Body of pancreas (tissue), 4 donors: ENCODE data around the gene RIPK1. TPM values are rescaled to one million over a fixed set of nuclear protein-coding genes. Genes with fewer than 3 reads are reported as not detected.
A peak's percentile ranks its signal among the peaks of the same experiment; 100 is the strongest.
"Not testable (repeated sequence)": the region's sequence is repeated elsewhere in the genome, so short reads cannot be mapped to it uniquely, and the experiment has no call there.

Experiments used
- ATAC-seq: fragments of 150-250 bp; one replicate; pipeline ENCODE4 v1.9.1; 2016
- DNase-seq, 4 donors: peaks; one replicate each; pipeline ENCODE4 v3.0.0-alpha.2; 2019
- H3K27ac ChIP-seq, 4 donors: fragments of 200-600 bp; sonication (generic); 1 replicate in 3 of 4; 2 replicates in 1 of 4; pipeline versions ENCODE4 v1.5.1 to v1.6.1; 2016 to 2019; ENCODE audit warnings: mild to moderate bottlenecking in 1 of 4, mixed read lengths in 1 of 4, moderate library complexity in 1 of 4
- H3K27me3 ChIP-seq, 2 donors: fragments of 200-600 bp; sonication (generic); one replicate each; pipeline ENCODE4 v1.6.0; 2016; ENCODE audit warnings: mild to moderate bottlenecking in 1 of 2
- H3K36me3 ChIP-seq, 2 donors: fragments of 200-600 bp; sonication (generic); replicated peaks in 1 of 2; 2 replicates each; pipeline ENCODE4 v1.5.1; 2016; ENCODE audit warnings: low read depth in 2 of 2; ENCODE audit not compliant: insufficient read depth in 1 of 2
- H3K4me1 ChIP-seq: fragments of 200-600 bp; sonication (generic); one replicate; pipeline ENCODE4 v1.6.0; 2016
- H3K4me3 ChIP-seq, 2 donors: fragments of 200-600 bp; sonication (generic); 1 replicate in 1 of 2; 2 replicates in 1 of 2; pipeline ENCODE4 v1.5.1; 2016 to 2019
- H3K9me3 ChIP-seq, 3 donors: fragments of 200-600 bp; sonication (generic); 1 replicate in 2 of 3; 2 replicates in 1 of 3; pipeline ENCODE4 v1.5.1; 2016
- CTCF ChIP-seq, 7 experiments: fragments of 450-650 bp in 4 of 7; fragments of 200-600 bp in 3 of 7; sonication (generic) in 3 of 7; IDR thresholded peaks; one replicate each; pipeline ENCODE4 v1.5.1; 2016 to 2019; ENCODE audit warnings: antibody characterized with exemption in 7 of 7
- POLR2A ChIP-seq, 3 donors: fragments of 450-650 bp; IDR thresholded peaks; one replicate each; pipeline ENCODE4 v1.6.1; 2016; ENCODE audit warnings: antibody characterized with exemption in 3 of 3, mild to moderate bottlenecking in 2 of 3
- WGBS, 2 donors: methylation state at CpG; one replicate each; pipeline ENCODE4 v1.1.5; 2017; 5-methylcytosine and 5-hydroxymethylcytosine counted together
- intact Hi-C: fragments of 100-400 bp; cut with DNase I; formaldehyde crosslinking; loops from one replicate; pipeline ENCODE4 v1.15.1; 2023
- total RNA-seq, 2 donors: library from RNA; depleted of rRNA; stranded (reverse); fragments of >200 nt; gene quantifications; one replicate each; pipeline ENCODE4 v1.1.0, GENCODE V29; 2016

The RIPK1 gene
- total RNA-seq, 2 donors from 2014 or later = 11.4 to 14.2 TPM

- Histone ChIP-seq H3K36me3 (no peaks in the 10 kb centered on the region), H3K4me3 (no peak overlapping the region), H3K9me3 (no peaks in the 10 kb centered on the region), H3K27me3 (no peaks in the 10 kb centered on the region), H3K27ac (no peak overlapping the region), H3K4me1 (no peaks in the 10 kb centered on the region)
- ATAC-seq (no peak), DNase-seq (no peak)
- intact Hi-C loops = no loop called here
- TF ChIP-seq POLR2A (IDR thresholded peaks at IDR 0.05) = no peak
- no peak for TF ChIP-seq CTCF (IDR thresholded peaks at IDR 0.05)
- 31 to 70% methylated on average over 2 of the region's 2 CpGs for WGBS, 2 donors
Measured at GRCh38 chr6:3041606-3042005, 26.7 kb upstream of the RIPK1 start.

- intact Hi-C loops = no loop called here
- H3K27me3 ChIP-seq = no peaks in the 10 kb centered on the region
- no peak for ATAC-seq
Measured at GRCh38 chr6:3045369-3045768, 22.9 kb upstream of the RIPK1 start.

GRCh38 chr6:3045777-3046176 lies 22.5 kb upstream of the RIPK1 start:
- ATAC-seq (no peak), DNase-seq (no peak)
- Histone ChIP-seq H3K4me1 (no peaks in the 10 kb centered on the region), H3K27me3 (no peaks in the 10 kb centered on the region), H3K36me3 (no peaks in the 10 kb centered on the region), H3K4me3 (no peak overlapping the region), H3K27ac (no peak overlapping the region), H3K9me3 (no peaks in the 10 kb centered on the region)
- intact Hi-C loops = no loop called here
- 56 to 88% methylated on average over 1 of the region's 1 CpG for WGBS, 2 donors
- no peak for TF ChIP-seq POLR2A (IDR thresholded peaks at IDR 0.05)
- no peak for TF ChIP-seq CTCF (IDR thresholded peaks at IDR 0.05)

More at GRCh38 chr6:3045369-3045768, 22.9 kb upstream of the RIPK1 start:
- 46% methylated on average over 5 of the region's 5 CpGs for WGBS, 2 donors
- no peaks in the 10 kb centered on the region for H3K9me3 ChIP-seq
- H3K4me3 ChIP-seq = no peak overlapping the region
- no peaks in the 10 kb centered on the region for H3K36me3 ChIP-seq
- H3K4me1 ChIP-seq = no peaks in the 10 kb centered on the region
- H3K27ac ChIP-seq = no peak overlapping the region
- peak in 1 of 4 donors; percentile 34 for DNase-seq
- no peak for TF ChIP-seq CTCF (IDR thresholded peaks at IDR 0.05)
- no peak for TF ChIP-seq POLR2A (IDR thresholded peaks at IDR 0.05)

- H3K4me1 ChIP-seq = no peaks in the 10 kb centered on the region
- 73 to 78% methylated on average over 3 of the region's 3 CpGs for WGBS, 2 donors
Measured at GRCh38 chr6:3046295-3046694, 22.0 kb upstream of the RIPK1 start.

GRCh38 chr6:3048009-3048408 lies 20.3 kb upstream of the RIPK1 start:
- 86 to 93% methylated on average over 4 of the region's 4 CpGs for WGBS, 2 donors
- H3K27ac ChIP-seq, H3K4me3 ChIP-seq, DNase-seq, H3K9me3 ChIP-seq, intact Hi-C loops, H3K36me3 ChIP-seq, H3K27me3 ChIP-seq, H3K4me1 ChIP-seq, ATAC-seq: not testable (repeated sequence)

More at GRCh38 chr6:3046295-3046694, 22.0 kb upstream of the RIPK1 start:
- TF ChIP-seq CTCF (IDR thresholded peaks at IDR 0.05) = no peak
- no peak for TF ChIP-seq POLR2A (IDR thresholded peaks at IDR 0.05)
- no peaks in the 10 kb centered on the region for H3K36me3 ChIP-seq
- no peaks in the 10 kb centered on the region for H3K27me3 ChIP-seq
- H3K4me3 ChIP-seq = no peak overlapping the region
- no peaks in the 10 kb centered on the region for H3K9me3 ChIP-seq
- ATAC-seq (no peak), DNase-seq (no peak)
- intact Hi-C loops = no loop called here
- no peak overlapping the region for H3K27ac ChIP-seq
